Stomach (tissue), 9 donors: Measurements from ENCODE around the gene ATP5ME. TPM values are rescaled to one million over a fixed set of nuclear protein-coding genes. Genes with fewer than 3 reads are reported as not detected.
A peak's percentile ranks its signal among the peaks of the same experiment; 100 is the strongest.
"Not testable (repeated sequence)": the region's sequence is repeated elsewhere in the genome, so short reads cannot be mapped to it uniquely, and the experiment has no call there.

Experiments used
- DNase-seq, 2 donors: peaks; one replicate each; pipeline versions ENCODE4 v3.0.0 to v3.0.0-alpha.2; 2013 to 2019
- H3K27ac ChIP-seq, 5 donors: fragments of 200-600 bp in 4 of 5; sonication (generic) in 4 of 5; one replicate each; pipeline ENCODE4 v1.5.1; 2013 to 2019; ENCODE audit warnings: mild to moderate bottlenecking in 1 of 5, moderate library complexity in 1 of 5
- H3K27me3 ChIP-seq, 3 donors: fragments of 200-600 bp; sonication (generic); one replicate each; pipeline ENCODE4 v1.5.1; 2017 to 2019; ENCODE audit warnings: mixed run types in 1 of 3
- H3K36me3 ChIP-seq, 4 donors: fragments of 200-600 bp; sonication (generic); 1 replicate in 3 of 4; 2 replicates in 1 of 4; pipeline ENCODE4 v1.5.1; 2016 to 2019
- H3K4me1 ChIP-seq, 4 donors: fragments of 200-600 bp; sonication (generic); one replicate each; pipeline ENCODE4 v1.5.1; 2016 to 2019
- H3K4me3 ChIP-seq, 4 donors: fragments of 200-600 bp; sonication (generic) in 3 of 4; one replicate each; pipeline ENCODE4 v1.5.1; 2016 to 2019; ENCODE audit warnings: mild to moderate bottlenecking in 1 of 4
- H3K9me3 ChIP-seq, 4 donors: fragments of 200-600 bp; sonication (generic); one replicate each; pipeline ENCODE4 v1.5.1; 2016 to 2019
- EP300 ChIP-seq: sonication (generic); formaldehyde crosslinking; IDR thresholded peaks from one replicate; pipeline ENCODE4 v1.6.1; 2017; ENCODE audit warnings: antibody characterized with exemption
- POLR2A ChIP-seq, 4 donors: fragments of 450-650 bp; IDR thresholded peaks; one replicate each; pipeline ENCODE4 v1.6.1; 2016; ENCODE audit warnings: antibody characterized with exemption in 4 of 4, control low read depth in 2 of 4, mild to moderate bottlenecking in 1 of 4, moderate library complexity in 1 of 4
- POLR2AphosphoS5 ChIP-seq, 3 donors: sonication (generic); formaldehyde crosslinking; IDR thresholded peaks; one replicate each; pipeline ENCODE4 v1.6.1; 2016; ENCODE audit warnings: antibody characterized with exemption in 3 of 3
- WGBS, 5 donors: extraction: QIAGEN DNeasy Blood & Tissue Kit in 3 of 5; methylation state at CpG; one replicate each; pipeline versions ENCODE4 v1.1.5 to v1.1.7; 2013 to 2018; 5-methylcytosine and 5-hydroxymethylcytosine counted together
- intact Hi-C: fragments of 100-400 bp; cut with DNase I; formaldehyde crosslinking; loops from one replicate; pipeline ENCODE4 v1.15.1; 2023; ENCODE audit warnings: low total_unique reads
- polyA plus RNA-seq, 3 donors: library from polyadenylated mRNA; stranded (reverse); fragments of 200-250 nt; gene quantifications; one replicate each; pipeline ENCODE4 v1.2.3, GENCODE V29; 2013
- total RNA-seq, 5 donors: library from RNA; depleted of rRNA; stranded (reverse); fragments of >200 nt; gene quantifications; one replicate each; pipeline versions ENCODE4 v1.1.0 to v1.2.3, GENCODE V29; 2014 to 2016
- TF ChIP-seq, protein P1 (sequence below), 7 experiments: fragments of 450-650 bp in 4 of 7; fragments of 200-600 bp in 3 of 7; sonication (generic) in 3 of 7; IDR thresholded peaks; one replicate each; pipeline ENCODE4 v1.5.1; 2016 to 2019; ENCODE audit warnings: antibody characterized with exemption in 7 of 7, control low read depth in 2 of 7, mild to moderate bottlenecking in 1 of 7
- donor health status: healthy with polysubstance abuse.
- donor health status: Bipolar disorder and iron deficiency.
- donor health status: healthy.

The ATP5ME gene
- total and polyA plus RNA-seq, 8 donors, result 8.0 to 876 (median 471) TPM

DNA sequence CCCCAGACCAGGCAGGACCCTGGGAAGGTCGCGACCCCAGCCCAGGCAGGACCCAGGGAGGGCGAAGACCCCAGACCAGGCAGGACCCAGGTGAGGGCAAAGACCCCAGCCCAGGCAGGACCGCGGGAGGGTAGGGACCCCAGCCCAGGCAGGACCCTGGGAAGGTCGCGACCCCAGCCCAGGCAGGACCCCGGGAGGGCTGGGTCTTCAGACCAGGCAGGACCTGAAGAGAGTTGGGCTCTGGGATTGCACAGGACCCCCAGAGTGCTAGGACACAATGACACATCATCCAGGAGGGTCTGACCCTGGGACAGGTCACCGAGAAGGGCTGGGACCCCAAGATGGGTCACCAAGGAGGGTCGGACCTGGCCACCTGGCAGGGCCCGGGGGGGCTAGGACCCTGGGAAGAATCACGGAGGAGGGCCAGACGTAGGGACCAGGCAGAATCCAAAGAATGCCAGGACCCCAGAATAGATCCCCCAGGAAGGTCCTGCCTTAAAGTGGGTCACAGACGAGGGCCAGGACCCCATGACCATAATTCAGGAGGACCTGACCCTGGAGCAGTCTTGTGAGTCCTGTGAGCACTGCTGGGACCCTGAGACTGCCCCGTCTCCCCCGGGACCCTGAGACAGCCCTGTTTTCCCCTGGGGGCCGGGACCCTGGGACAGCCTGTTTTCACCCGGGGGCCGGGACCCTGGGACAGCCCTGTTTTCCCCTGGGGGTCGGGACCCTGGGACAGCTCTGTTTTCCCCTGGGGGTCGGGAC, 32.9 kb upstream of the ATP5ME start:
- Histone ChIP-seq H3K27ac (peak overlapping the region in 4 of 5 donors; percentile 8 to 93 (median 58)), H3K4me1 (peaks cover 20 to 63% (median 43%) of the 10 kb centered on the region in 4 donors), H3K36me3 (peaks cover 0 to 13% (median 3%) of the 10 kb centered on the region in 4 donors), H3K4me3 (peak overlapping the region; percentile 69 to 100 (median 78)), H3K27me3 (no peaks in the 10 kb centered on the region), H3K9me3 (no peaks in the 10 kb centered on the region)
- DNase-seq, result no peak
- 30 to 65% (median 48%) methylated on average over 2 to 21 of the region's 21 CpGs for WGBS, 5 donors
- intact Hi-C loops, result no loop called here
- TF ChIP-seq POLR2A (IDR thresholded peaks at IDR 0.05), result no peak
- TF ChIP-seq EP300, result no peak
- TF ChIP-seq POLR2AphosphoS5 (IDR thresholded peaks at IDR 0.05), result no peak
- TF ChIP-seq, protein P1, sequence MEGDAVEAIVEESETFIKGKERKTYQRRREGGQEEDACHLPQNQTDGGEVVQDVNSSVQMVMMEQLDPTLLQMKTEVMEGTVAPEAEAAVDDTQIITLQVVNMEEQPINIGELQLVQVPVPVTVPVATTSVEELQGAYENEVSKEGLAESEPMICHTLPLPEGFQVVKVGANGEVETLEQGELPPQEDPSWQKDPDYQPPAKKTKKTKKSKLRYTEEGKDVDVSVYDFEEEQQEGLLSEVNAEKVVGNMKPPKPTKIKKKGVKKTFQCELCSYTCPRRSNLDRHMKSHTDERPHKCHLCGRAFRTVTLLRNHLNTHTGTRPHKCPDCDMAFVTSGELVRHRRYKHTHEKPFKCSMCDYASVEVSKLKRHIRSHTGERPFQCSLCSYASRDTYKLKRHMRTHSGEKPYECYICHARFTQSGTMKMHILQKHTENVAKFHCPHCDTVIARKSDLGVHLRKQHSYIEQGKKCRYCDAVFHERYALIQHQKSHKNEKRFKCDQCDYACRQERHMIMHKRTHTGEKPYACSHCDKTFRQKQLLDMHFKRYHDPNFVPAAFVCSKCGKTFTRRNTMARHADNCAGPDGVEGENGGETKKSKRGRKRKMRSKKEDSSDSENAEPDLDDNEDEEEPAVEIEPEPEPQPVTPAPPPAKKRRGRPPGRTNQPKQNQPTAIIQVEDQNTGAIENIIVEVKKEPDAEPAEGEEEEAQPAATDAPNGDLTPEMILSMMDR (IDR thresholded peaks at IDR 0.05), result no peak

- intact Hi-C loops, H3K27me3 ChIP-seq, DNase-seq, H3K9me3 ChIP-seq: not testable (repeated sequence)
- Histone ChIP-seq H3K27ac (peak overlapping the region; percentile 82 to 94 (median 91)), H3K36me3 (peaks cover 0 to 13% (median 3%) of the 10 kb centered on the region in 4 donors), H3K4me3 (peak overlapping the region; percentile 69 to 100 (median 78)), H3K4me1 (peaks cover 20 to 63% (median 43%) of the 10 kb centered on the region in 4 donors)
- 0 to 2% (median 1%) methylated on average over 2 to 21 of the region's 21 CpGs for WGBS, 5 donors
These were observed 32.1 kb upstream of the ATP5ME start for GRCh38 chr4:706083-706633.

DNA sequence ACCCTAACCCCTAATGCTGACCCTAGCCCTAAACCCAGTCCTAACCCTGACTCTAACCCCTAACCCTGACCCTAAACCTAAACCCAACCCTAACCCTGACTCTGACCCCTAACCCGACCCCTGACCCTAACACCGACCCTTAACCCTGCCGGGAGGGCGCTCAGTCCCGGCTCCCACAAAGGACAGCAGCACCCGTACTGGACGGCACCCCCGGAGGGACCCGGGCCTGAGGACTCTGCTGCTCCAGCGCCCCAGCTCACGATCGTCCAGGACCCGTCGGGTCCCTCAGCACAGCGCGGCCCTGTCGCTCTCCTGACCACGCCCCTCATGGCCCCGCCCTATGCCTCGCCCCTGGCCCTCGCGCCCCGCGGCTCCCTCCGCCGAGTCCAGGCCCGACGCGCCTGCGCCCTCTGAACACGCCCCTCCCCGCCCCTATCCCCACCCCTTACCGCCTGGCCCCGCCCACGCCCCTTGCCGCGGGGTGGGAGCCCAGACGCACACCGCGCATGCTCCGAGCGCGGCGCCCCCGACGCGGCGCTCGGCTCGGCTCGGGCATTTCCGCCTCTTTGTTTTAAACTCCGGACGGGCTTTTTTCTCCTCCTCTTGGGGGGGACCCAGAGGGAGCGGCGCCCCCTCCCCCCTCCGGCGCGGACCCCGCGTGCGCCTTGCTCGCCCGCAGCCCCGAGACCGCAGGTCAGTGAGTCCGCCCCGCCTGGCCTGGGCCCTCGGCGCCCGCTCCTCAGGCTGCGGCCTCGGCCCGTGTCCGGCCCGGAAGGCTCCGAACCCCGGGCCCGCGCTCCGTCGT, 31.4 kb upstream of the ATP5ME start, which contains the start of gene PCGF3:
Gene PCGF3, plus strand, starts transcription at position 555 of the 805 bp plus-strand sequence. CDS start 27,849 bp downstream, outside the sequence.
- intact Hi-C loops, result no loop called here
- WGBS, 5 donors, result 1 to 2% (median 1%) methylated on average over 60 to 82 of the region's 82 CpGs
- H3K36me3 ChIP-seq, result peaks cover 0 to 7% (median 1%) of the 10 kb centered on the region in 4 donors
- H3K9me3 ChIP-seq, result no peaks in the 10 kb centered on the region
- H3K27ac ChIP-seq, result peak within 1 kb of the TSS; percentile 82 to 94 (median 91)
- peak; percentile 99 for DNase-seq
- H3K4me1 ChIP-seq, result peaks cover 20 to 57% (median 43%) of the 10 kb centered on the region in 4 donors
- H3K4me3 ChIP-seq, result peak within 1 kb of the TSS; percentile 69 to 100 (median 78)
- TF ChIP-seq EP300 (no peak), POLR2A (IDR thresholded peaks at IDR 0.05) (no peak), POLR2AphosphoS5 (IDR thresholded peaks at IDR 0.05) (peak in 2 of 3 donors; percentile 74 to 83)
- H3K27me3 ChIP-seq, result no peaks in the 10 kb centered on the region

GRCh38 chr4:704971-705277, 30.8 kb upstream of the ATP5ME start:
- no peaks in the 10 kb centered on the region for H3K27me3 ChIP-seq
- no peak for TF ChIP-seq POLR2AphosphoS5 (IDR thresholded peaks at IDR 0.05)
- no peak for TF ChIP-seq POLR2A (IDR thresholded peaks at IDR 0.05)
- TF ChIP-seq, protein P1 (IDR thresholded peaks at IDR 0.05), result no peak
- no peak for TF ChIP-seq EP300
- H3K9me3 ChIP-seq, result no peaks in the 10 kb centered on the region
- H3K4me3 ChIP-seq, result peak overlapping the region; percentile 69 to 100 (median 78)
- H3K27ac ChIP-seq, result peak overlapping the region; percentile 80 to 94 (median 91)
- DNase-seq, result no peak
- H3K36me3 ChIP-seq, result peaks cover 0 to 2% (median 0%) of the 10 kb centered on the region in 4 donors
- H3K4me1 ChIP-seq, result peaks cover 20 to 53% (median 40%) of the 10 kb centered on the region in 4 donors
- intact Hi-C loops, result no loop called here
- WGBS, 5 donors, result 90 to 100% (median 97%) methylated on average over 1 of the region's 1 CpG
